BE2C (cell line): Measurements from ENCODE around the gene KIAA1614.

Experiments used
- DNase-seq: peaks from one replicate; pipeline ENCODE4 v3.0.0-alpha.2; 2020
- H3K27me3 ChIP-seq: fragments of 250-450 bp; sonication (Bioruptor Pico); 2 replicates; pipeline ENCODE4 v1.5.1; 2020; ENCODE audit warnings: mild to moderate bottlenecking
- H3K36me3 ChIP-seq: fragments of 250-450 bp; sonication (Bioruptor Pico); 2 replicates; pipeline ENCODE4 v1.5.1; 2020; ENCODE audit warnings: mild to moderate bottlenecking
- H3K4me1 ChIP-seq: fragments of 250-450 bp; sonication (Bioruptor Pico); 2 replicates; pipeline ENCODE4 v1.5.1; 2020
- H3K4me3 ChIP-seq: 2 replicates; pipeline ENCODE4 v1.5.1; 2011; ENCODE audit warnings: low read depth, low read length
- H3K9me3 ChIP-seq: fragments of 250-450 bp; sonication (Bioruptor Pico); 2 replicates; pipeline ENCODE4 v1.5.1; 2020
- TF ChIP-seq, protein P1 (sequence below): IDR thresholded peaks from 2 replicates; pipeline ENCODE4 v1.5.1; 2012; ENCODE audit warnings: mild to moderate bottlenecking, low read depth, low read length

The KIAA1614 gene

DNA sequence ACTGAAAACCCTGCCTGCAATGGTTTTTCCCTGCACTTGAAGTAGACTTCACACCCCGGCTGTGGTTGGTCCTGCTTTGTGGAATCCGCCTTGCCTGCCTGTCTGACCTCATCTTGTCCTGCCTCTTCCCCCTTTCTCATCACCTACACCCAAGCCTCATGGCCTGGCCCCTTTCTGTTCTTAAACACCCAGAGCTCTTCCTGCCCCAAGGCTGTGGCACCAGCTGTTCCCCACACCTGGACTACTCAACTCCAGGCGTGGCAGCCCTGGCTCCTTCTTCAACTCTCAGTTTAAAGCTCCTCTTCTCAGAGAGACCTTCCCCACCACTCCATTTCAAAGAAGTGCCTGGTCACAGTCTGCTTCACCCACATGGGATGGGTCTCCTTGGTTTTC lies 27.0 kb downstream of the KIAA1614 start:
- no peak for DNase-seq
- H3K4me1 ChIP-seq: no peaks in the 10 kb centered on the region
- TF ChIP-seq, protein P1, sequence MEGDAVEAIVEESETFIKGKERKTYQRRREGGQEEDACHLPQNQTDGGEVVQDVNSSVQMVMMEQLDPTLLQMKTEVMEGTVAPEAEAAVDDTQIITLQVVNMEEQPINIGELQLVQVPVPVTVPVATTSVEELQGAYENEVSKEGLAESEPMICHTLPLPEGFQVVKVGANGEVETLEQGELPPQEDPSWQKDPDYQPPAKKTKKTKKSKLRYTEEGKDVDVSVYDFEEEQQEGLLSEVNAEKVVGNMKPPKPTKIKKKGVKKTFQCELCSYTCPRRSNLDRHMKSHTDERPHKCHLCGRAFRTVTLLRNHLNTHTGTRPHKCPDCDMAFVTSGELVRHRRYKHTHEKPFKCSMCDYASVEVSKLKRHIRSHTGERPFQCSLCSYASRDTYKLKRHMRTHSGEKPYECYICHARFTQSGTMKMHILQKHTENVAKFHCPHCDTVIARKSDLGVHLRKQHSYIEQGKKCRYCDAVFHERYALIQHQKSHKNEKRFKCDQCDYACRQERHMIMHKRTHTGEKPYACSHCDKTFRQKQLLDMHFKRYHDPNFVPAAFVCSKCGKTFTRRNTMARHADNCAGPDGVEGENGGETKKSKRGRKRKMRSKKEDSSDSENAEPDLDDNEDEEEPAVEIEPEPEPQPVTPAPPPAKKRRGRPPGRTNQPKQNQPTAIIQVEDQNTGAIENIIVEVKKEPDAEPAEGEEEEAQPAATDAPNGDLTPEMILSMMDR: no peak

DNA sequence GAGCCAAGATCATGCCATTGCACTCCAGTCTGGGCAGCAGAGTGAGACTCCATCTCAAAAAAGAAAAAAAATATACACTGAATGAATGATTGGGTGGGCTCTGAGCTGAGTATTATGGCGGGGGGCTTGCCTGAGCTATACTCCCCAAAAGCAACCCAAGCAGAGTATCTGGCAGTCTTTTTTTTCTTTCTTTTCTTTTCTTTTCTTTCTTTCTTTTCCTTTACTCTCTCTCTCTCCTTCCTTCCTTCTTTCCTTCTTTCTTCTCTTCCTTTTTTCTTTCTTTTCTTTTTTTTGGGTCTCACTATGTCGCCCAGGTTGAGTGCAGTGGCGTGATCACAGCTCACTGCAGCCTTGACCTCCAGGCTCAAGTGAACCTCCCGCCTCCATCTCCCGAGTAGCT lies 27.7 kb downstream of the KIAA1614 start:
- Histone ChIP-seq H3K36me3 (peaks cover 17% of the 10 kb centered on the region), H3K4me1 (no peaks in the 10 kb centered on the region), H3K4me3 (no peak overlapping the region), H3K27me3 (no peaks in the 10 kb centered on the region), H3K9me3 (no peaks in the 10 kb centered on the region)
- TF ChIP-seq, protein P1: no peak
- no peak for DNase-seq

More for the DNA sequence above, 27.0 kb downstream of the KIAA1614 start:
- Histone ChIP-seq H3K27me3 (no peaks in the 10 kb centered on the region), H3K9me3 (no peaks in the 10 kb centered on the region), H3K36me3 (peaks cover 10% of the 10 kb centered on the region), H3K4me3 (no peak overlapping the region)

DNA sequence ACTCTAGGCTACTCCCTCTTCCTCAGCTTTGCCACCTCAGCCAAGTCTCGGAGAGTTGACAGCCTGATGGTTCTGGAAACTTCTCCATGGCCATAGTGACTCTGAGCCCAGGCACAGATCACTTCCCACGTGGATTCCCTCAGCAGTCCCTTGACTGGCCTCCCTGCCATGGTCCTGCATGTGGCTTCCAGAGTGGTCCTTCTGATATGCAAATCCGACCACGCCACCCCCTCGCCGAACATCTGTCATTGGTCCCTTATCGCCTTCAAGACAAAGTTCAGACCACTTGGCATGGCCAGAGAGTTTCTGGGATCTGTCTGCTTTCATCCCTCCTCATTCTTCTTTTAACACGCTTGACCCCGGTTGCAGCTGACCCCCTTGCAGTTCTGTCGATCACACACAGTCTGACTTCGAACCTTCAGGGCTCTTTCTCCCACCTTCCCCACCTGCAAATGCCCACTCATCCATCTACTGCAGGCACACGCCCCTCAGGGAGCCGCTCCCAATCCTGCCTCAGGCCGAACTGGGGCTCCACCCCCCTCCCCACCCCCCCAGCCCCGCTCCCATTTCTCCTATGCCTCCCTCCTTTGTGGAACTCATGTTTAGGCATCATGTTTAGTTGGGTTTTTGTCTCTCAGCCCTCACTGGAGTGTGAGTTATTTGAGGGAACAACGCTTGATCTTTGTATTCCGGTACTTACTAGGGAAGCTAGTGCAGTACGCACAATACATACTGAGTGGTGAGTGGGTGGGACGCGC lies 29.0 kb downstream of the KIAA1614 start:
- Histone ChIP-seq H3K27me3 (no peaks in the 10 kb centered on the region), H3K4me1 (no peaks in the 10 kb centered on the region), H3K36me3 (peaks cover 15% of the 10 kb centered on the region), H3K9me3 (no peaks in the 10 kb centered on the region), H3K4me3 (no peak overlapping the region)
- TF ChIP-seq, protein P1: no peak
- no peak for DNase-seq

DNA sequence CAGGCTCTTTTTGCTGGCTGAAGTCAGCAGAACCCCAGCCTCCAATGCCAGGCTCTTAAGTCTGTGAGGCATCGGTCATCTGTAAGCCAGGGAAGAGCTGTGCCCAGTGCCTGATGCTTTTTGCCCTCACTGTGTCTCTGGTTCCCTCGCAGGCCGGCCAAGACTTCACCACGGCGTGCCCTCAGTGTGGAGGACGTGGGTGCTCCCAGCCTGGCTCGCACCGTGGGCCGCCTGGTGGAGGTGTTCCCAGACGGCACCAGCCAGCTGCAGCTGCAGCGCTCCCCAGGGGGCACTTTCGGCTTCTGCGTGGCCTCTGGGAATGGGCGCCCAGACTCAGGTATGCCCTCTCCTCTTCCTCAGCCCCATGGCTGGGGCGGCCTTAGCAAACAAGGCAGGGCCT lies 32.5 kb downstream of the KIAA1614 start:
- H3K4me1 ChIP-seq: no peaks in the 10 kb centered on the region
- H3K27me3 ChIP-seq: no peaks in the 10 kb centered on the region
- no peak for DNase-seq
- H3K4me3 ChIP-seq: no peak overlapping the region
- H3K36me3 ChIP-seq: peaks cover 28% of the 10 kb centered on the region
- TF ChIP-seq, protein P1: no peak
- H3K9me3 ChIP-seq: no peaks in the 10 kb centered on the region

DNA sequence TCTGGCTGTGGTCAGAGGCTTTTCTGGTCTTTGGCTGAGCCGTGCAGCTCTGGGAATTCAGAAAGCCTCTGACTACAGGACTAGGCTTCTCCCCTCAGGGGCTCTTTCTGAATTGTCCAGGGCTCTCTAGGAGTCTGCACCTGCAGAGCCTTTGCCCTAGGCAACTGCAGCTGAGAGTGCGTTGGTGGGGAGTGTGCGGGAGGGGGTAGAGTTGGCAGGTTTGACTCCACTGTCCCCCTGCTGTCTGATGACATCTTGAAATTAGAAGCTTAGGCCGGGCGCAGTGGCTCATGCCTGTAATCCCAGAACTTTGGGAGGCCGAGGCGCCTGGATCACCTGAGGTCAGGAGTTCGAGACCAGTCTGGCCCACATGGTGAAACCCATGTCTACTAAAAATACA lies 32.9 kb downstream of the KIAA1614 start:
- TF ChIP-seq, protein P1: no peak
- H3K36me3 ChIP-seq: peaks cover 29% of the 10 kb centered on the region
- DNase-seq: no peak
- H3K4me1 ChIP-seq: no peaks in the 10 kb centered on the region
- no peaks in the 10 kb centered on the region for H3K27me3 ChIP-seq
- H3K9me3 ChIP-seq: no peaks in the 10 kb centered on the region
- H3K4me3 ChIP-seq: no peak overlapping the region

DNA sequence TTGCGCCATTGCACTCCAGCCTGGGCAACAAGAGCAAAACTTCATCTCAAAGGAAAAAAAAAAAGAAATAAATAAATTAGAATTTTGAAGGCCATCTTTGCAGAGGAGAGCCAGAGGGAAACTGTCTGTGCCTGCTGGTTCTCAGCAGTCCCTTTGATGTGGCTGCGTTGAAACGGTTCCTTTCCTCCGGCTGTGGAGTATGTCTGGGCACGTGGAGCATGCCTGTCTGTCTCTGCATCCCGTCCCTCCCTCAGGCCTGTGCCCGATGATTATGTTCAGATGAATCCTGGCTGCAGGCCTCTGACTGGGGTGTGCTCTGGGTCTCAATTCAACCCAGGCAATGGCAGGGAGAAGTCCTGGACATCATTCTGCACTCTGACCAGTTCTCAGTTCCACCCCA lies 33.4 kb downstream of the KIAA1614 start:
- DNase-seq: no peak
- Histone ChIP-seq H3K36me3 (peaks cover 29% of the 10 kb centered on the region), H3K4me3 (no peak overlapping the region), H3K9me3 (no peaks in the 10 kb centered on the region), H3K27me3 (no peaks in the 10 kb centered on the region), H3K4me1 (no peaks in the 10 kb centered on the region)
- TF ChIP-seq, protein P1: no peak
